Measurements from ENCODE around the gene UGT1A6. TPM values are rescaled to one million over a fixed set of nuclear protein-coding genes. Genes with fewer than 3 reads are reported as not detected.
"Not testable (repeated sequence)": the region's sequence is repeated elsewhere in the genome, so short reads cannot be mapped to it uniquely, and the experiment has no call there.

The UGT1A6 gene
- total RNA-seq, 1 experiment from 2014 or later, result 549 TPM

- BruUV-seq (replicated peaks), result no TSS peak
- peaks cover 84% of the 10 kb centered on the region for H3K36me3 ChIP-seq (ENCODE audit: low read depth)
- H3K4me3 ChIP-seq, result no peak overlapping the region
- no peak overlapping the region for H2AFZ ChIP-seq
- ChIA-PET POLR2A (ENCODE audit: unreplicated experiment) (interaction anchor here (0.7 kb wide), 1 partner anchor 50 kb away, joined by 11 read pairs; no protein-coding TSS in a partner anchor), CTCF (no interaction called here)
- peak in 1 of 2 experiments; percentile 23 for DNase-seq
- H3K27ac ChIP-seq, result no peak overlapping the region
- no peaks in the 10 kb centered on the region for H3K4me1 ChIP-seq (replicated peaks; ENCODE audit: insufficient read depth)
- no peaks in the 10 kb centered on the region for H3K27me3 ChIP-seq (ENCODE audit: insufficient read depth, low read depth)
- H3K9me3 ChIP-seq (ENCODE audit: insufficient read depth, low read depth), result peaks cover 9% of the 10 kb centered on the region
- intact Hi-C loops (cut with micrococcal nuclease; ENCODE audit: unreplicated experiment), result no loop called here
- H3K79me2 ChIP-seq (ENCODE audit: low read depth), result peaks cover 95% of the 10 kb centered on the region
- no peaks in the 10 kb centered on the region for H3K9me2 ChIP-seq (ENCODE audit: insufficient read depth)
- no peak overlapping the region for H3K4me2 ChIP-seq
- peaks cover 13% of the 10 kb centered on the region for H4K20me1 ChIP-seq (ENCODE audit: insufficient read depth)
- TF ChIP-seq EZH2 (IDR thresholded peaks at IDR 0.05; ENCODE audit: low read depth) (no peak), CTCF (conservative IDR thresholded peaks at IDR 0.05) (no peak)
- H3F3A ChIP-seq (ENCODE audit: insufficient read depth, low read depth), result peaks cover 45% of the 10 kb centered on the region
Measured at GRCh38 chr2:233746475-233747282, 54.0 kb downstream of the UGT1A6 start.

GRCh38 chr2:233747283-233747544 is 54.5 kb downstream of the UGT1A6 start:
- Histone ChIP-seq H4K20me1 (ENCODE audit: insufficient read depth) (peaks cover 13% of the 10 kb centered on the region), H3K79me2 (ENCODE audit: low read depth) (peaks cover 95% of the 10 kb centered on the region), H3K9me3 (ENCODE audit: insufficient read depth, low read depth) (peaks cover 9% of the 10 kb centered on the region), H3K4me1 (replicated peaks; ENCODE audit: insufficient read depth) (no peaks in the 10 kb centered on the region), H3K36me3 (ENCODE audit: low read depth) (peaks cover 79% of the 10 kb centered on the region), H3K27ac (no peak overlapping the region), H3K27me3 (ENCODE audit: insufficient read depth, low read depth) (no peaks in the 10 kb centered on the region), H3F3A (ENCODE audit: insufficient read depth, low read depth) (peaks cover 48% of the 10 kb centered on the region), H3K4me3 (no peak overlapping the region), H3K9me2 (ENCODE audit: insufficient read depth) (no peaks in the 10 kb centered on the region), H3K4me2 (no peak overlapping the region), H2AFZ (no peak overlapping the region)
- DNase-seq, result no peak
- POLR2A ChIA-PET (ENCODE audit: unreplicated experiment), result interaction anchor here (0.7 kb wide), 1 partner anchor 51 kb away, joined by 11 read pairs; no protein-coding TSS in a partner anchor
- BruUV-seq (replicated peaks), result no TSS peak
- TF ChIP-seq CTCF (conservative IDR thresholded peaks at IDR 0.05) (no peak), EZH2 (IDR thresholded peaks at IDR 0.05; ENCODE audit: low read depth) (no peak)
- intact Hi-C loops (cut with micrococcal nuclease; ENCODE audit: unreplicated experiment), result no loop called here
- CTCF ChIA-PET, result no interaction called here

GRCh38 chr2:233750689-233751088 is 58.0 kb downstream of the UGT1A6 start:
- H2AFZ ChIP-seq; H3K4me3 ChIP-seq; CTCF ChIA-PET; DNase-seq; H3K27ac ChIP-seq; H3K27me3 ChIP-seq (ENCODE audit: insufficient read depth, low read depth); BruUV-seq (replicated peaks); H3K4me1 ChIP-seq (replicated peaks; ENCODE audit: insufficient read depth); intact Hi-C loops (cut with micrococcal nuclease; ENCODE audit: unreplicated experiment); H3K9me2 ChIP-seq (ENCODE audit: insufficient read depth); POLR2A ChIA-PET (ENCODE audit: unreplicated experiment); H3K9me3 ChIP-seq (ENCODE audit: insufficient read depth, low read depth); H3K4me2 ChIP-seq: not testable (repeated sequence)
- H3F3A ChIP-seq (ENCODE audit: insufficient read depth, low read depth), result peaks cover 51% of the 10 kb centered on the region
- H3K36me3 ChIP-seq (ENCODE audit: low read depth), result peaks cover 83% of the 10 kb centered on the region
- peaks cover 98% of the 10 kb centered on the region for H3K79me2 ChIP-seq (ENCODE audit: low read depth)
- H4K20me1 ChIP-seq (ENCODE audit: insufficient read depth), result peaks cover 31% of the 10 kb centered on the region

- H3K4me1 ChIP-seq (replicated peaks; ENCODE audit: insufficient read depth); intact Hi-C loops (cut with micrococcal nuclease; ENCODE audit: unreplicated experiment); H2AFZ ChIP-seq; H3K9me3 ChIP-seq (ENCODE audit: insufficient read depth, low read depth); H3K27me3 ChIP-seq (ENCODE audit: insufficient read depth, low read depth); H3K4me2 ChIP-seq; BruUV-seq (replicated peaks); H3K9me2 ChIP-seq (ENCODE audit: insufficient read depth); CTCF ChIA-PET; H3K4me3 ChIP-seq: not testable (repeated sequence)
- peaks cover 86% of the 10 kb centered on the region for H3K36me3 ChIP-seq (ENCODE audit: low read depth)
- peaks cover 31% of the 10 kb centered on the region for H4K20me1 ChIP-seq (ENCODE audit: insufficient read depth)
- peaks cover 53% of the 10 kb centered on the region for H3F3A ChIP-seq (ENCODE audit: insufficient read depth, low read depth)
- 0 out of 2 replicates have a peak overlapping the region, but pooled peaks have one; percentile 3 for H3K27ac ChIP-seq
- peak in 1 of 2 experiments; percentile 25 for DNase-seq
- POLR2A ChIA-PET (ENCODE audit: unreplicated experiment), result interaction anchor here (0.6 to 0.8 kb wide), 2 partner anchors 9 to 155 kb away, joined by 4 to 7 read pairs; no protein-coding TSS in a partner anchor
- H3K79me2 ChIP-seq (ENCODE audit: low read depth), result peaks cover 98% of the 10 kb centered on the region
Measured at GRCh38 chr2:233751212-233752009, 58.7 kb downstream of the UGT1A6 start.
